ENCODE measurements around the gene MORN4.
"Not testable (repeated sequence)": the region's sequence is repeated elsewhere in the genome, so short reads cannot be mapped to it uniquely, and the experiment has no call there.

MORN4 gene

DNA sequence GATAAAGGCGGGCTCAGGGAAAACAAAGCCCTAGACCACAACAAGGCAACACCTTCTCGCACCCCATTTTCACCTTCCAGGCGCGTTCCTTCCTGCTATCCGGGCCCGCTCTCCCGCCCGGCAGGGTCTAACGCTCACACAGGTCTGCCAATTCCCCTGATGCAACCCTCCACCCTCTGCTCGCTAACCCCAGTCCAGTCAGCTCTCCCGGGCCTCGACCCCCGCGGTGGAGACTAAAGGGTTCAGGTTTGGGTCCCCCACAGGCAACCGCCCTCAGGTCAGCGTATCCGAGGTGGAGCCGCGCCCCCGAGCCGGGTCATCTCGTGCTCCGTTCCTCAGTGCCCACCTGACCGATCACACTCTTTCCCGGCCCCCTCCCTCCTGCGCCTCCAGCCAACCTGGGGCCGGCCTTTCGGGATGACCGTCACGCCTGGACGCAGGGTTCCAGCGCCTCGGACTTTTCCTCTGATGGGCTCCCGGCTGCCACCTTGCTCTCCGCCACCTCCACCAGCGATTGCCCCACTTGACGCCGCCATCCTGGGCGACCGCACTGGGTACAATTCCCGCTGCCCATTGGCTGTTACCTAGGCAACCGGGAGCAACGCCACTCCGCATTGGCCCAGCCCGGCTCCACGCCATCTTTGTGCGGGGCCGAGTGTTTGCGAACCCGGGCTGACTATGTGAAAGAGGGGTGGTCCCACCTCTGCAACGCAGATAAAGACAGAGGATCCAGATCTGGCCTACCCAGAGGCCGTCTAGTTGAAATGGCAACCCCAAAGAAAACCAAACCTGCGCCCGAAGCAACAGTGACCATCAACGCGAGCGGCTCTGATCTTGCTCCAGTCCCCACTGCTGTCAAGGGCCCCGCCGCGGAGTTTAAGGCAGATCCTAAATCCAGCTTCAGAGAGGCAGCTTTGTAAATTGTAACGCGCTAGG, at the start of gene MORN4:
Gene MORN4, minus strand, starts transcription at position 552 of the 936 bp plus-strand sequence. CDS start 13,847 bp downstream, outside the sequence.
- DNase-seq (ENCODE audit: low read depth in 2 of 2): peak; percentile 72 to 80

DNA sequence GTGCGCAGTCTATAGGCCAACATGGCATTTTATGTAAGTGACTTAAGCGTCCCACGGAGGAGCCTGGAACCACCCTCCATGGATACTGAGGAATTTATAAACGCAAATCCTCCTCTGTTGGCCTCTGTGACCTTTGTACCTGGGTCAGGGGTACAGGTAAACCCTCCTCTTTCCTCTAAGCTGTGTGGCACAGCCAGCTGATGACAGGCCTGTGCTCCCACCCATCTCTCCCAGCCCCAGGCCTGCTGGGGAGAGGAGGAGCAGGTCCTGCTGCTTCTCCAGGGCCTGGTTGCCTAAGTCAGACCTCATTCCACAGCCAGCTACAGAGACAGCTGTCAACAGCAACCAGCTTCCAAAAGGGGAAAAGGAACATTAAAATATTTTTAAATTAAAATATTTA, 48.7 kb upstream of the MORN4 start:
- DNase-seq (ENCODE audit: low read depth in 2 of 2): no peak

DNA sequence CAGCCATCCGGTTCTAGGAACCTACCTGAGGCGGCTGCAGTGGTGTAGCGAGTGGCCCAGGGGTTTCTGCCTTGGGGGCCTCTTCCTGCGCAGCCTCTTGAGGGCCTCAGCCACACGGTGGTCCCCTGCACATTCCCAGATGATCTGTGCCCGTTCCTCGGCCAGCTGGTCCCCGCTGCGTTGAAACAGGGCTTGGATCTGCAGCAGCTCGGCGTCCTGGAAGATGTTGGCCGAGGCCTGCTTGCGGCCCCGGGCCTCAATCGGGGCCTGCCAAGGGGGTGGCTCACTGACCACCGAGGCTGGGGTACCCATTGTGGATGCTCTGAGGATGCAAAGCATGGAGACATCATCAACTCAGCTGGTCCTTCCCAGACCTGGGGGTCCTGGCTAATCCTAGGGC, 46.3 kb upstream of the MORN4 start:
- DNase-seq (ENCODE audit: low read depth in 2 of 2): no peak

DNA sequence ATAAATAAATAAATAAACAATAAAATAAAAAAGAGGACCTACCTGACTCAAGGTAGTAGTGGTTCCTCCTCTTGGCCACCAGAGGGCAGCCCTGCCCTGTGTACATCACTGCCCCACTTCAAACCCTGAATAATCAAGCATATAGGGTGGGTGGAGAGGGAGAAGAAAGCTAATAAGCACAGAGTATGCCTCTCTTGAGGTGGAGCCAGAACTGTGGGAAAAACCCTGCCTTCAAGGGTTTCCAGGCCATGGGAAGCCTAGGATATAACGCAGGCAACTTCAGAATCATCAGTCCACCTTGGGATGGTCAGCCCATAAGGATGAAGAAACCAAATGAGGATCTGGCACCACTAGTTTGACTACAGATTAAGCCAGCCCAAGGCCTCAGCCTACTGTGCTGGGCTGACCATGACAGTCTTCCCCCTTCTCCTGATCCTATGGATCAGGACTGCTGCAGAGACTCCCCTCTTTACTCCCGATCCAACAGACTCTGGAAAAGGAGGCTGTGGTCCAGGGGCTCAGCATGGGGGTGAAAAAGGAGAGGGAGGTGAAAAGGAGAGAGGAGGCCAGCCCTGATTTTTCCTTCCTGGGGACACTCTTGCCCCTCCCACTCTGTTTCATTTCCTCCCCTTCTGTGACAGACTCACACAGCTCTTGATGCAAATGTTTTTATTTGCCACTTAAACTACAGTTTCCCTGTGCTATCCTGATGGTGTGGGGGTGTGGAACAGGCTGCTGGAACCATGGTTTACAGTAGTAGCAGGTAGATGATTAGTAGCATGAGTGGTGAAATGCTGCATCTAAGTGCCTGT, 43.7 kb upstream of the MORN4 start:
- DNase-seq (ENCODE audit: low read depth in 2 of 2): peak in 1 of 2 donors; percentile 31

DNA sequence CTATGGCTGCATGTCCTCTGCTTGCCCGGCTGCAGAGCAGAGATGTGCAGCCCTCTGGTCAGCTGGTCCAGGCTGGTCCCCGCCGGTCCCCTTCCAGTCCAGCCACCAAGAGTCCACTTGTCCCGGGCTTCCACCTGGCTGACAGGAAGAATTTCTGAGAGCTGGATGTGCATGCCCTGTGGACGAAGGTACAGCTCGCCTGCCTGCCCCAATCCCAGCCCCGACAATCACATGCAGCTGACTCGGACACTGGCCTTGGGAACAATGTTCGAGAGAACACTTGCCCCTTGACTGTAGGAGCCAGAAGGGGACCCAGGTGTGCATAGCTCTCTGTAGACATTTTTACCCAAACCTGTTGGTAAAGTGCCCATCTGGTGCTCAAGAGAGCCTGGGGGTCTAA, 41.9 kb upstream of the MORN4 start:
- DNase-seq (ENCODE audit: low read depth in 2 of 2): no peak

DNA sequence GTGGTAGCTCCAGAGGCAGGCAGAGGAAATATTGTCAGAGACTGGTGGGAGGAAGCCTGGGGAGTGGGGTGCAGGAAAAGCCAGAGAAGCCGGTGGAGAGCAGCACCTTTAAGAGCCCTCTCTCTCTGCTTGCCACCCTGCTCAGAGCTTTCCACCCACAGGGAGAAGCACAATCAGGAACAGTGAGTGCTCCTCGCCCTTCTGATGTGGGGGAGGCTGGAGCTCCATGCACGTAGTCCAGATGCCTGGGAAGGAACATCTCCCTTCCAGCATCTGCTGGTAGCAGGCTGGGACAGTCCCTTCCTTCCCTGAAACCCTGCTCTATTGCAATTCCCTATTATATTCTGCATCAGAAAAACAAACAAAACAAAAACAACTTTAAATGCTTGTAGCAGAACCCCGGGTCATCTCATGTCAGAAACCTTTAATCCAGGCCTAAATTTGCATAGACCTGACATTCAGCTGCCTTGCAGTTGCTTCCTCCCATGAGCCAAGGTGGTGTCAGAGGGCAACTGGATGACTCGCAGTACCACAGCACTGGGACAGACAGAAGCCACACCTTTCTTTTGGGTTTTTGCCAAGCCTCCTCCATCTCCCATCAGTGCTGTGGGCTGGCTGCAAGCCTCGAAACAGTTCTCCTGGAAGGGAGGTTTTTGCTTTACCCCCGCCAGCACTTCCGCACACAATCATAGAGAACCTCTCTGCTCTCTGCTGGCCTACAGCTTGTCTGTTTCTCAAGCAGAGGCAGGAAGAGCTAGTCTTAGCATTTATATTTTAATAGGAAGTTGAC, 40.6 kb upstream of the MORN4 start:
- DNase-seq (ENCODE audit: low read depth in 2 of 2): no peak

DNA sequence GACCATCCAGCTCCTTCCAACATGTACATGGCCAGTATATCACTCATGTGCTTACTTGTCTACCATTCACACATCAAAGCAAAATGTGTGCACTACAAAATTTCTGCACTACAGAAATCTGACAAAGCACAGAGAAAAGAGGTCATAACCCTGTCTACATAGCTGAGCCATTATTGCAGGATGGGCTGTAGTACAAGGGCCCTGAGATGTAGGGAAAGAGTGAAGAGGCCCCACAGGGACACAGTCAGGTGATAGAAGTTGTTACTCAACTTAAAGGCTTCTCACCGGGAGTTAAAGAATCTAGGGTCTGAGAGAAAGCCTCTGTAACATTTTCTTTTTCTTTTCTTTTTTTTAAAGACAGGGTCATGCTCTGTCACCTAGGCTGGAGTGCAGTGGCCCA, 36.3 kb upstream of the MORN4 start:
- no peak for DNase-seq (ENCODE audit: low read depth in 2 of 2)

DNA sequence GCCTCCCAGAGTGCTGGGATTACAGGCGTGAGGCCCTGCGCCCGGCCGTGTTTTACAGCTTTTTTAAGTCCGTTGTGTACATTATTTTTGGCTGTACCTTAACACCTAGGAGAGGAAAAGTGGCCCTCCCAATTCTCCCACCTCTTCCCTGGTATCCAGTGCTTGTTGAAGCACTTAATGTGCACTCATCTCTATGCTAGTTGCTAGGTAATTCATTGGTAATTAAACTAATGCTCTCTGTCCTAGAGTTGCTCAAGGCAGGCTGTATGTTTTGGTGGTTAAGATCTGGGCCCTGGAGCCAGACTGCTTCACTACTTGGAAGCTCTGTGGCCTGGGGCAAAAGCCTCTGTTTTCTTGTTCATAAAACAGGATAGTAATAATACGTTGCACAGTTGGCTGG, 34.2 kb upstream of the MORN4 start:
- DNase-seq (ENCODE audit: low read depth in 2 of 2): no peak

DNA sequence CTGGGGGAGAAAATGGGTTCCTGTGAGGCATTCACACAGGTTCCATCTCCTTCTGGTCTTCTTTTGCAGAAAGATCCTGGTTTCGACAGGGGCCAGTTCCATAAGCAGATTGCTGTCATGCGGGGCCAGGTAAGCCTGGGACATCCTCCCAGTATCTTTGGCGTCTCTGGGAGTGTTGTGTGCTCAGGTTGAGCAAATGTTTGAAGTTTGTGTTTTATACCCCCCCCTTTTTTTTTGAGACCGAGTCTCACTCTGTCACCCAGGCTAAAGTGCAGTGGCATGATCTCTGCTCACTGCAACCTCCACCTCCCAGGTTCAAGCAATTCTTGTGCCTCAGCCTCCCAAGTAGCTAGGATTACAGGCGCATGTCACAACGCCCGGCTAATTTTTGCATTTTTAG, 33.7 kb upstream of the MORN4 start:
- DNase-seq (ENCODE audit: low read depth in 2 of 2): no peak

DNA sequence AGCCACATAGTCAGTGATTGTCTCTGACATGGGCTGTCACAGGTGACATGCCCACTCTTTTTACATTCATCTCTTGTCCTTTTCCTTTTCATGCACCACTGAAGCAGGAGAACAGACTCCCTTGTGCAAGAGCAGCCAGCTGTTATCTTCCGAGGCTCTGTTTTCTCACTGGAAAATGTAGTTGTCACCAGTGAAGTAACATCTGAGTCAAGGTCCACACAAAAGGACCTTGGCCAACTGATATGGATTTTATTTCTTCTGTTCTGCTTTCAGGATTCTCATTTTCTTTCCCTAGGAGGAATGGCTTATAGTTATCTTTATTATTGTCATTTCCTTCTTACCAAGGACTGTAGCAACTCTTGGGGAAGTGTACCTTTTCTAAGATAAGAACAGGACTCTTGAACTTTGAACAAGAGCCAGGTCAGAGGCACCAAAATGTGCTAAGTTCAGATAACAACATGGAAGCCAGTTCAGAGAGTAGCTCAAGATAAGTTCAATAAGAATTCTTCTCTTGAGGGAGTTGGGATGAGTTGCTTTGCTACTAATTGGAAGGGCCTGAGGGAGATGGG, 31.1 kb upstream of the MORN4 start:
- DNase-seq (ENCODE audit: low read depth in 2 of 2): no peak

DNA sequence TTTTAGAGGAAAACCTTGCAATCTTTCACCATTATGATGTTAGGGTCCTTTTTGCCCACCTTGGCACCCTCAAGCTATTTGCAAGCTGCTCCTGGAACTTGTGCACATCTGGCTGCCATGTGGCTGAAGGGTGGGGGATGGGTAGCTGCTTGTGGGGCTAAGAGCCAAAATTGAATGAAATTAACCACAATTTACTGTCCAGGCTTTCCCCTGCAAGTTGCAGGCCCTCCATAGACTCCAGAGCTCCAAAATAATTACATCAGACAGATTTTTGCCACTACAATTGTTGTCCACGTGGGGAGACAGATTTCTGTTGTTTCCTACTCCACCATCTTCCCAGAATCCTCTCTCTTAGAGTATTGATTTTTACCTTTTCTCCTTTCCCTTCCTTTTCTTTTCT, 26.3 kb upstream of the MORN4 start:
- no peak for DNase-seq (ENCODE audit: low read depth in 2 of 2)

DNA sequence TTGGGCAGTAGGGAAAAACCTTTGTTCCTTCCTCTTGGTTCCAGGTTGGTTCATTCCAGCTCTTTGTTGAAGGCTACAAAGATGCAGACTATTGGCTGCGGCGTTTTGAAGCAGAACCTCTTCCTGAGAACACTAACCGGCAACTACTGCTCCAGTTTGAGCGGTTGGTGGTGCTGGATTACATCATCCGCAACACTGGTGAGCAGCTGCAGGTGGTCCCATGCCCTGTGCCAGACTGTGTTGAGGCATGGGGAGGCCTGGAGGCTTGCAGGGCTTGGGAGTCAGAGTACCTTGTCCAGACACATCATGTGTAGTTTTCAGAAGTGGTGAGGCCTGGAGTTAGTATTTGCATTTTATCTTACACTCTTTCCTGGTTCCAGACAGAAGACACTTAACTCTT, 23.5 kb upstream of the MORN4 start:
- no peak for DNase-seq (ENCODE audit: low read depth in 2 of 2)

DNA sequence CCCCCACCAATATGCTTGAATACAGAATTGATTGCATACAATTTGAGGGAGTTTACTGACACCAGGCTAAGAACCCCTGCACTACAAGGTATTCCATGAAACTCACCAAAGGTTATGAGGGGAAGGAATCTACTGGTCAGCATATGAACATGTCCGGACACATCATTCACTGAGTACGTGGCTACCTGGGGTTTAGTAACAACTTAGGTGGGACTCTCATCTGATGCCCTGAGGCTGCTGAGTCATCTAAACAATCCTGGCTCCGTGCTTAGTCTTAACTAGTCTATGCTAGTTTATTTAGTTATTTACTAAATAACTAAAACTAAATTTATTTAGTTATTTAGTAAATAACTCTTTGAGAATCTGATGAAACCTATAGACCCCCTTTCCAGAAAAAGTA, 18.5 kb upstream of the MORN4 start:
- no peak for DNase-seq (ENCODE audit: low read depth in 2 of 2)

DNA sequence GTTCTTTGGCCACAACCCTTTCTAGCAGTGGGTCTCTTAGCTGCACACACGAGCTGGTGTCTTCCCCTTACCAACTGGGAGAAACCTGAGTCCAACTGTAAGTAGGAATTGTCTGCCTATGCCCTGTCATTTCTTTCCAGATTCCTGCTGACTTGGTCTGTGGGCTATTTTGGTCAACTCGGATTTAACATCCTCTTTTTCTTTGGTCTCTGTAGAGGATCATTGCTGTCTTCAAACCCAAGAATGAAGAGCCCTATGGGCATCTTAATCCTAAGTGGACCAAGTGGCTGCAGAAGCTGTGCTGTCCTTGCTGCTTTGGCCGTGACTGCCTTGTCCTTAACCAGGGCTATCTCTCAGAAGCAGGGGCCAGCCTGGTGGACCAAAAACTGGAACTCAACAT, 17.4 kb upstream of the MORN4 start:
- DNase-seq (ENCODE audit: low read depth in 2 of 2): no peak

DNA sequence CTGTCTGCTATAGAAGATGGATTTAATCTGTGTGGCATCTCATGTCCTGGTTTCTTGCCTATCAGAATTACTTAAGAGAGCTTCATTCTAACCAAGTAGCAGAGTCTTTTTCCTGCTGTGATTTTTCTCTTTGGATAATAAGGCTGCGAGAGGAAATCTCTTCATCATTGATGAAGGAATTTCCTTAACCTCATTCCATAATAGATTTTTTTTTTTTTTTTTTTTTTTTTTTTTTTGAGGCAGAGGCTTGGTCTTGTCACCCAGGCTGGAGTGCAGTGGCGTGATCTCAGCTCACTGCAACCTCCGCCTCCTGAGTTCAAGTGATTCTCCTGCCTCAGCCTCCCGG, 16.1 kb upstream of the MORN4 start:
- DNase-seq (ENCODE audit: low read depth in 2 of 2): not testable (repeated sequence)

DNA sequence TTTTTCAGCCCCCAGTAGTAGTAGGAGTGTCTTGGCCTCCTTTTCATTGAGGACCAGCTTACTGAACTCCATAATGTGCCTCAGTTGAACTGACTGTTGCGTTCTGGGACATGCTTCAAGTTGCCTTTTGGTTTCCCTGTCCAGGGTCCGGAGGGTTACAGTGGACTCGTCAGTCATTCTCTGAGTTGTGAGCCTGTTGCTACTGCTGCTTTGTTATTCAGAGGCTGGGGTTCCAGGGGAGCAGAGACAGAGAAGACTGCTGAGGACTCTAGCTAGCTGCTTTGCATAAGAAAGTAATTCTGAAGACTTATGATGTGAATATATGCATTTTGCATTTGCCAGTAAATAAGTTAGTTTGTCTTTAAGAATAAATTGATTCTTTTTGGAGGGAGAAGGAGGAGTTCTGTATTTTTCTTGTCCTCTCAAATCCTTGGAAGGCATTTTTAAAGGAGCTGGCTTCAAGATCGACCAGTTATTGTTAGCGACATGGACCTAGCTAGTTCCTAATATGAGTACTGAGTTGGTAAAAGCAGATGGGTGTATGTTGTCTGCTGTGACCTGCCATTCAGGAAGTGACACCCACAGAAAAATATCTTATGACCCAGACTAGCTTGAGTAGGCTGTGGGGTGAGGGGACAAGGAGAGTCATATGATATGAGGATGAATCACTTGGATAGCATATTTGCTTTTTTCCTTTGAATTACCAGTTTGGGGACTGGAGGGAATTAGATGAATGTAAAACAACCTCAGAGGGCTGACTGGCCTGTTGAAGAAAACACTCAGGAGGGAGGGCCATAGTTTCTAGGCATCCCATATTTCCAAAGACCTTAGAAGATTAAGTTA, 15.5 kb upstream of the MORN4 start:
- DNase-seq (ENCODE audit: low read depth in 2 of 2): peak in 1 of 2 donors; percentile 26

DNA sequence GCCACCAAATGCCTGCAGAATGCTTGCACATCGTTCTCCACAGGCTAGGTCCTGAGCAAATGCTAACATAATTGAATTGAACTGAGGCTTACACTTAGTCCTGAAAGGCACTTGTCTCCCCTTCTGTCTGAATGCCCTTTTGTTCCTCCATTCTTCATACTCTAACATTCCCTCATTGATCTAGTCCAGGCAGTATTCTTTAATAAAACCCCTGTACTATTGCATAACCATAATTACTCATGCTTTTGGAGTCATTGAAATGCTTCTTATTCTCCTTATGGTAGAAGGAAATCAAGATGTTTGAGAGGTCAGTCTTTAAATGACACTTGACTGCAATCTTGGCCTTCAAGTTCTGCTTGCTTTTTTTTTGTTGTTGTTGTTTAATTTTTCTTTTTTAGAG, 14.3 kb upstream of the MORN4 start:
- DNase-seq (ENCODE audit: low read depth in 2 of 2): no peak

DNA sequence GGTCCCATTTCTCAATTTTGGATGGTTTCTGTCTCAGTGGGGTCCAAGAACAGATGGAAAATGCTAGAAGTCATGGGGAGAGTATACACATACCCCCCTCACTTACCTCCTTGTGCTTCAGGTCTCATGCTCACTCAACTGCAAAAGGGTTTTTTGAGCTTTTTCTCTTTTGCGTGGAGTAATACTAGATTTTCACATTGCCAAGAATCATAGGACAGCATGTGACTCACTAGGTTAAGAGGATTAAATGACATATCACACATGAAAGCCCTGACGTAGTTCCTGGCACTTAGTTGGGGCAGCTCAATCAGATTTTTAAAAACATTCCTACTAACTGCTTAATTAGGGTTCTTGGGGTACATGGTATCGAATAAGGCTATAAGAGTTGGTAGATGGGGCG, 11.6 kb upstream of the MORN4 start:
- DNase-seq (ENCODE audit: low read depth in 2 of 2): no peak

DNA sequence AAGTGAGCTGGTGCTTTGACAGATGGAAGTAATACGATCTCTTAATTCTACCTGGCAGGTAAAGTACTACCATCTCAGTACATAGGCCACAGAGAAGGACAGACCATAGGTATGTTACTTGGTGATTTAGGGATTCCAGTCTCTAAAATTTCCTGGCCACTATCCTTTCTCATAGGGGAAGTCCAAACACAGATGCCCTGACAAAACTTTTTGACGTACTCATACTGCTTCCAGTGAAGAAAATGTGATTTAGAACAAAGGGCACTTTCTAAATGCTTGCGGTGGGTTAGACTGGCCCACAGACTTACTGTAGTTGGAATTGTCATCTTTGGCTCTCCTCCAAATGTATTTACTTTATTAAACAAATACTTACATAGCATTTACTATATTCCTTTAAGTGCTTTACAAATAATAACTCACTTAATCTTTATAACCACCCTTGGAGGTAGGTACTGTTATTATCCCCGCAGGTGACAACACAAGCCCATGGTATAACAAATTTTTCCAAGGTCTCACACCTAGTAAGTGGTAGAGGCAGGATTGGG, 10.2 kb upstream of the MORN4 start:
- DNase-seq (ENCODE audit: low read depth in 2 of 2): no peak

DNA sequence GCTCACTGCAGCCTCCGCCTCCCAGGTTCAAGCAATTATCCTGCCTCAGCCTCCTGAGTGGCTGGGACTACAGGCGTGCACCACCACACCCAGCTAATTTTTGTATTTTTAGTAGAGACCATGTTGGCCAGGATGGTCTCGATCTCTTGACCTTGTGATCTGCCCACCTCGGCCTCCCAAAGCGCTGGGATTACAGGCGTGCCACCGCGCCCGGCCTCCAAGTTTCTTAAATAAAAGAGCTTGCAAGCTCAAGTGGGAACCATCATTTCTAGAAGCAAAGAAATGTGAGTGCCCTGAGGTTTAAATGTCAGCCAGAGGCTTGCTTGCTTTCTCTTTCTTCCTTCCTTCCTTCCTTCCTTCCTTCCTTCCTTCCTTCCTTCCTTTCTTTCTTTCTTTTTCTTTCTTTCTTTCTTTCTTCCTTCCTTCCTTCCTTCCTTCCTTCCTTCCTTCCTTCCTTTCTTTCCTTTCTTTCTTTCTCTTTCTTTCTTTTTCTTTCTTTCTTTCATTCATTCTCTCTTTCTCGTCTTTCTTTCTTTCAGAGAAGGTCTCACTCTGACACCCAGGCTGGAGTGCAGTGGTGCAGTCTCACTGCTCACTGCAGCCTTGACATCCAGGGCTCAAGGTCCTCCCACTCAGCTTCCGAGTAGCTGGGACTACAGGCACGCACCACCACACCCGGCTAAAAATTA, 9.3 kb upstream of the MORN4 start:
- not testable (repeated sequence) for DNase-seq (ENCODE audit: low read depth in 2 of 2)
